ENCODE results near the gene TECTA. TPM values are rescaled to one million over a fixed set of nuclear protein-coding genes. Genes with fewer than 3 reads are reported as not detected.

The TECTA gene
- polyA plus RNA-seq, 3 donors: 0.45 TPM; not detected in 2

GRCh38 chr11:121179306-121179705 lies 78.3 kb downstream of the TECTA start:
- Mint-ChIP-seq H3K9me3 (peaks cover 30 to 48% (median 37%) of the 10 kb centered on the region in 7 donors), H3K27ac (no peak overlapping the region)
- 100% methylated on average over 1 of the region's 1 CpG for WGBS (ENCODE audit: insufficient coverage)

GRCh38 chr11:121180183-121180582 lies 79.1 kb downstream of the TECTA start:
- H3K27ac Mint-ChIP-seq: no peak overlapping the region
- H3K36me3 Mint-ChIP-seq: no peaks in the 10 kb centered on the region
- H3K27ac ChIP-seq (ENCODE audit: low read depth in 1 of 2, low read length in 2 of 2): no peak overlapping the region
- no peaks in the 10 kb centered on the region for H3K27me3 ChIP-seq (ENCODE audit: control insufficient read depth in 2 of 2, insufficient read depth in 2 of 2, low read length in 2 of 2)
- no peaks in the 10 kb centered on the region for H4K20me1 ChIP-seq (ENCODE audit: insufficient read depth, low read length)
- no peaks in the 10 kb centered on the region for H3K4me1 ChIP-seq (ENCODE audit: control insufficient read depth in 1 of 2, insufficient read depth in 2 of 2, low read length in 2 of 2)
- no CpG with 5 or more reads among the region's 1 CpG for WGBS (ENCODE audit: insufficient coverage)
- H3K4me3 Mint-ChIP-seq: no peak overlapping the region
- intact Hi-C loops (cut with micrococcal nuclease): no loop called here
- H2AFZ ChIP-seq (ENCODE audit: insufficient read depth, low read depth, low read length, poor library complexity, severe bottlenecking): no peak overlapping the region
- H3K79me2 ChIP-seq (ENCODE audit: insufficient read depth, low read length): no peaks in the 10 kb centered on the region
- H3K9me3 Mint-ChIP-seq: peaks cover 30 to 48% (median 38%) of the 10 kb centered on the region in 7 donors
- no peak overlapping the region for H3K9ac ChIP-seq (ENCODE audit: insufficient read depth, low read length, poor library complexity, severe bottlenecking)
- DNase-seq: no peak
- H3K4me3 ChIP-seq (replicated peaks in 1 of 3; ENCODE audit: low read depth in 2 of 3, low read length in 3 of 3): no peak overlapping the region
- H3K9me3 ChIP-seq (replicated peaks in 1 of 2; ENCODE audit: control insufficient read depth in 1 of 2, insufficient read depth in 1 of 2, low read length in 2 of 2): peaks cover 23 to 25% of the 10 kb centered on the region in 2 donors
- H3K4me1 Mint-ChIP-seq: no peaks in the 10 kb centered on the region
- no peak for TF ChIP-seq CTCF (IDR thresholded peaks at IDR 0.05)
- no peaks in the 10 kb centered on the region for H3K36me3 ChIP-seq (replicated peaks in 1 of 2; ENCODE audit: control insufficient read depth in 1 of 2, insufficient read depth in 2 of 2, low read length in 2 of 2)
- peaks cover 0 to 7% (median 2%) of the 10 kb centered on the region in 3 donors for H3K27me3 Mint-ChIP-seq (ENCODE audit: low read depth in 3 of 3)
- H3K4me2 ChIP-seq (replicated peaks; ENCODE audit: extremely low read depth, low read length, poor library complexity, severe bottlenecking): no peak overlapping the region

More at GRCh38 chr11:121179306-121179705, 78.3 kb downstream of the TECTA start:
- TF ChIP-seq CTCF (IDR thresholded peaks at IDR 0.05): no peak
- intact Hi-C loops (cut with micrococcal nuclease): no loop called here
- Histone ChIP-seq H3K9me3 (replicated peaks in 1 of 2; ENCODE audit: control insufficient read depth in 1 of 2, insufficient read depth in 1 of 2, low read length in 2 of 2) (peaks cover 23 to 25% of the 10 kb centered on the region in 2 donors), H3K9ac (ENCODE audit: insufficient read depth, low read length, poor library complexity, severe bottlenecking) (no peak overlapping the region), H2AFZ (ENCODE audit: insufficient read depth, low read depth, low read length, poor library complexity, severe bottlenecking) (no peak overlapping the region), H3K27me3 (ENCODE audit: control insufficient read depth in 2 of 2, insufficient read depth in 2 of 2, low read length in 2 of 2) (no peaks in the 10 kb centered on the region), H3K36me3 (replicated peaks in 1 of 2; ENCODE audit: control insufficient read depth in 1 of 2, insufficient read depth in 2 of 2, low read length in 2 of 2) (no peaks in the 10 kb centered on the region), H3K4me2 (replicated peaks; ENCODE audit: extremely low read depth, low read length, poor library complexity, severe bottlenecking) (no peak overlapping the region), H3K4me3 (replicated peaks in 1 of 3; ENCODE audit: low read depth in 2 of 3, low read length in 3 of 3) (no peak overlapping the region), H4K20me1 (ENCODE audit: insufficient read depth, low read length) (no peaks in the 10 kb centered on the region), H3K79me2 (ENCODE audit: insufficient read depth, low read length) (no peaks in the 10 kb centered on the region), H3K4me1 (ENCODE audit: control insufficient read depth in 1 of 2, insufficient read depth in 2 of 2, low read length in 2 of 2) (no peaks in the 10 kb centered on the region), H3K27ac (ENCODE audit: low read depth in 1 of 2, low read length in 2 of 2) (no peak overlapping the region)
- no peak for DNase-seq
- peaks cover 0 to 5% (median 2%) of the 10 kb centered on the region in 3 donors for H3K27me3 Mint-ChIP-seq (ENCODE audit: low read depth in 3 of 3)
- H3K4me1 Mint-ChIP-seq: no peaks in the 10 kb centered on the region
- H3K4me3 Mint-ChIP-seq: no peak overlapping the region
- H3K36me3 Mint-ChIP-seq: no peaks in the 10 kb centered on the region

All from CD14-positive monocyte (primary cell).